Lower leg skin (tissue), 3 donors: Measurements from ENCODE around the gene CTTN.

Source experiments
- POLR2A ChIP-seq, 2 donors: fragments of 450-650 bp; IDR thresholded peaks; one replicate each; pipeline ENCODE4 v1.6.1; 2016 to 2017; ENCODE audit warnings: antibody characterized with exemption in 2 of 2, mild to moderate bottlenecking in 1 of 2, moderate library complexity in 1 of 2
- TF ChIP-seq, protein P1 (sequence below), 3 donors: fragments of 450-650 bp; IDR thresholded peaks; one replicate each; pipeline ENCODE4 v1.5.1; 2016; ENCODE audit warnings: antibody characterized with exemption in 3 of 3, mild to moderate bottlenecking in 3 of 3, moderate library complexity in 2 of 3

DNA sequence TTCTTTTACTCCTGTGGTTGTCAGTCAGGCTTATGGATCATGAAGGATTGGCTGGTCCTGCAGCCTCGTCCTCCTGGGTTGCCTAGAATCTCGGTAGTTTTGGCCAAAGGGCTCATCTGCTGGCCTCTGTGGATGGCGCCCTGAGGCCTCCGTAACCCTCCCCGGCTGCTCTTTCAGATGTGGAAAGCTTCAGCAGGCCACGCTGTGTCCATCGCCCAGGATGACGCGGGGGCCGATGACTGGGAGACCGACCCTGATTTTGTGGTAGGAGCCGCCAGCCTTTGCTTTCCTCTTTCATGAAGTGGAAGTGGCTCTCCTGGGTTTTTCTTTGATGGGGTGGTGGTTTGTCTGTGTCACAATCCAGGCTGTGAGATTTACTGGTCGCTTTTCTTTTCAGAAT is 8.8 kb downstream of the CTTN start:
- TF ChIP-seq, protein P1, sequence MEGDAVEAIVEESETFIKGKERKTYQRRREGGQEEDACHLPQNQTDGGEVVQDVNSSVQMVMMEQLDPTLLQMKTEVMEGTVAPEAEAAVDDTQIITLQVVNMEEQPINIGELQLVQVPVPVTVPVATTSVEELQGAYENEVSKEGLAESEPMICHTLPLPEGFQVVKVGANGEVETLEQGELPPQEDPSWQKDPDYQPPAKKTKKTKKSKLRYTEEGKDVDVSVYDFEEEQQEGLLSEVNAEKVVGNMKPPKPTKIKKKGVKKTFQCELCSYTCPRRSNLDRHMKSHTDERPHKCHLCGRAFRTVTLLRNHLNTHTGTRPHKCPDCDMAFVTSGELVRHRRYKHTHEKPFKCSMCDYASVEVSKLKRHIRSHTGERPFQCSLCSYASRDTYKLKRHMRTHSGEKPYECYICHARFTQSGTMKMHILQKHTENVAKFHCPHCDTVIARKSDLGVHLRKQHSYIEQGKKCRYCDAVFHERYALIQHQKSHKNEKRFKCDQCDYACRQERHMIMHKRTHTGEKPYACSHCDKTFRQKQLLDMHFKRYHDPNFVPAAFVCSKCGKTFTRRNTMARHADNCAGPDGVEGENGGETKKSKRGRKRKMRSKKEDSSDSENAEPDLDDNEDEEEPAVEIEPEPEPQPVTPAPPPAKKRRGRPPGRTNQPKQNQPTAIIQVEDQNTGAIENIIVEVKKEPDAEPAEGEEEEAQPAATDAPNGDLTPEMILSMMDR (IDR thresholded peaks at IDR 0.05): no peak
- no peak for TF ChIP-seq POLR2A (IDR thresholded peaks at IDR 0.05)
